Thyroid gland (tissue), 4 donors: ENCODE data around the gene FRAS1.

ENCODE experiments used
- CTCF ChIP-seq, 6 experiments: fragments of 200-600 bp in 3 of 6; fragments of 450-650 bp in 3 of 6; sonication (generic) in 3 of 6; IDR thresholded peaks; one replicate each; pipeline ENCODE4 v1.5.1; 2016 to 2019; ENCODE audit warnings: antibody characterized with exemption in 6 of 6, mild to moderate bottlenecking in 2 of 6, inconsistent platforms in 1 of 6, moderate library complexity in 1 of 6
- POLR2A ChIP-seq, 2 donors: fragments of 450-650 bp; IDR thresholded peaks; one replicate each; pipeline ENCODE4 v1.6.1; 2017; ENCODE audit warnings: antibody characterized with exemption in 2 of 2, mild to moderate bottlenecking in 2 of 2, moderate library complexity in 1 of 2

- no peak for TF ChIP-seq POLR2A (IDR thresholded peaks at IDR 0.05)
- TF ChIP-seq CTCF (IDR thresholded peaks at IDR 0.05): no peak
Measured at GRCh38 chr4:78038704-78039103, 18.4 kb upstream of the FRAS1 start.
